Liver (tissue), 9 donors: ENCODE measurements around the gene PAGE3. TPM values are rescaled to one million over a fixed set of nuclear protein-coding genes. Genes with fewer than 3 reads are reported as not detected.

Experiments used
- DNase-seq: peaks from one replicate; pipeline ENCODE4 v3.0.0-alpha.2; 2017; ENCODE audit warnings: low spot score
- H3K27ac ChIP-seq, 2 donors: one replicate each; pipeline ENCODE4 v1.7.0; 2013; ENCODE audit warnings: inconsistent platforms in 2 of 2, low read length in 2 of 2, control low read depth in 1 of 2, low read depth in 1 of 2, mild to moderate bottlenecking in 1 of 2
- H3K27me3 ChIP-seq, 4 donors: one replicate each; pipeline versions ENCODE4 v1.6.1 to v1.7.0; 2013; ENCODE audit warnings: low read length in 3 of 4, inconsistent platforms in 1 of 4, mild to moderate bottlenecking in 1 of 4, moderate library complexity in 1 of 4; ENCODE audit not compliant: control insufficient read depth in 4 of 4, insufficient read depth in 4 of 4
- H3K36me3 ChIP-seq, 4 donors: one replicate each; pipeline versions ENCODE4 v1.6.1 to v1.7.0; 2013; ENCODE audit warnings: low read length in 3 of 4, mild to moderate bottlenecking in 3 of 4, low read depth in 1 of 4, moderate library complexity in 1 of 4; ENCODE audit not compliant: control insufficient read depth in 4 of 4, insufficient read depth in 3 of 4
- H3K4me1 ChIP-seq, 4 donors: one replicate each; pipeline versions ENCODE4 v1.6.1 to v1.7.0; 2013; ENCODE audit warnings: low read length in 3 of 4, mild to moderate bottlenecking in 3 of 4, moderate library complexity in 1 of 4; ENCODE audit not compliant: control insufficient read depth in 4 of 4, insufficient read depth in 4 of 4
- H3K4me3 ChIP-seq, 3 donors: one replicate each; pipeline versions ENCODE4 v1.6.1 to v1.7.0; 2013; ENCODE audit warnings: low read length in 3 of 3, control low read depth in 1 of 3, low read depth in 1 of 3, mild to moderate bottlenecking in 1 of 3
- H3K9ac ChIP-seq, 2 donors: one replicate each; pipeline ENCODE4 v1.7.0; 2013; ENCODE audit warnings: low read length in 2 of 2, mild to moderate bottlenecking in 2 of 2, moderate library complexity in 2 of 2, control low read depth in 1 of 2, low read depth in 1 of 2
- H3K9me3 ChIP-seq, 4 donors: one replicate each; pipeline versions ENCODE4 v1.6.1 to v1.7.0; 2013; ENCODE audit warnings: low read length in 3 of 4; ENCODE audit not compliant: control insufficient read depth in 4 of 4
- ATF3 ChIP-seq: IDR thresholded peaks from 2 replicates; pipeline ENCODE4 v1.6.1; 2016; ENCODE audit warnings: antibody characterized with exemption
- CTCF ChIP-seq: fragments of 150-350 bp; IDR thresholded peaks from 2 replicates; pipeline ENCODE4 v1.5.1; 2017; ENCODE audit warnings: improper control_type of control experiment, low read depth, low read length; ENCODE audit not compliant: missing input control
- EGR1 ChIP-seq, 2 donors: IDR thresholded peaks; 2 replicates each; pipeline ENCODE4 v1.6.1; 2016 to 2018; ENCODE audit warnings: antibody characterized with exemption in 2 of 2, low read depth in 2 of 2
- FOXA1 ChIP-seq: IDR thresholded peaks from 2 replicates; pipeline ENCODE4 v1.6.1; 2016; ENCODE audit warnings: antibody characterized with exemption
- FOXA2 ChIP-seq: IDR thresholded peaks from 2 replicates; pipeline ENCODE4 v1.6.1; 2016; ENCODE audit warnings: antibody characterized with exemption
- GABPA ChIP-seq, 2 donors: IDR thresholded peaks in 1 of 2; conservative IDR thresholded peaks in 1 of 2; 2 replicates each; pipeline ENCODE4 v1.6.1; 2016; ENCODE audit warnings: antibody characterized with exemption in 2 of 2, mild to moderate bottlenecking in 1 of 2, moderate library complexity in 1 of 2
- HNF4A ChIP-seq, 2 donors: conservative IDR thresholded peaks; 2 replicates each; pipeline ENCODE4 v1.6.1; 2016; ENCODE audit warnings: antibody characterized with exemption in 2 of 2, mild to moderate bottlenecking in 2 of 2
- HNF4G ChIP-seq: IDR thresholded peaks from 2 replicates; pipeline ENCODE4 v1.6.1; 2016; ENCODE audit warnings: antibody characterized with exemption
- JUND ChIP-seq, 2 donors: IDR thresholded peaks; 2 replicates each; pipeline ENCODE4 v1.6.1; 2016; ENCODE audit warnings: antibody characterized with exemption in 2 of 2
- MAX ChIP-seq: IDR thresholded peaks from 2 replicates; pipeline ENCODE4 v1.6.1; 2016; ENCODE audit warnings: antibody characterized with exemption
- NR2F2 ChIP-seq: IDR thresholded peaks from 2 replicates; pipeline ENCODE4 v1.6.1; 2016; ENCODE audit warnings: antibody characterized with exemption
- RAD21 ChIP-seq, 2 donors: IDR thresholded peaks; 2 replicates each; pipeline ENCODE4 v1.6.1; 2016; ENCODE audit warnings: antibody characterized with exemption in 2 of 2, mild to moderate bottlenecking in 2 of 2
- REST ChIP-seq: IDR thresholded peaks from 2 replicates; pipeline ENCODE4 v1.6.1; 2016; ENCODE audit warnings: antibody characterized with exemption, mild to moderate bottlenecking
- RXRA ChIP-seq, 2 donors: IDR thresholded peaks; 2 replicates each; pipeline ENCODE4 v1.6.1; 2017 to 2018; ENCODE audit warnings: antibody characterized with exemption in 2 of 2, mild to moderate bottlenecking in 1 of 2
- SP1 ChIP-seq: IDR thresholded peaks from 2 replicates; pipeline ENCODE4 v1.6.1; 2018; ENCODE audit warnings: antibody characterized with exemption, mild to moderate bottlenecking
- TAF1 ChIP-seq: conservative IDR thresholded peaks from 2 replicates; pipeline ENCODE4 v1.6.1; 2016; ENCODE audit warnings: antibody characterized with exemption, mild to moderate bottlenecking
- YY1 ChIP-seq: IDR thresholded peaks from 2 replicates; pipeline ENCODE4 v1.6.1; 2016; ENCODE audit warnings: antibody characterized with exemption, mild to moderate bottlenecking
- ZBTB33 ChIP-seq: IDR thresholded peaks from 2 replicates; pipeline ENCODE4 v1.6.1; 2016; ENCODE audit warnings: antibody characterized with exemption
- WGBS: extraction: QIAGEN DNeasy Blood & Tissue Kit; methylation state at CpG from one replicate; pipeline ENCODE4 v1.1.7; 2013; 5-methylcytosine and 5-hydroxymethylcytosine counted together
- polyA plus RNA-seq, 2 donors: library from polyadenylated mRNA; stranded (reverse) in 1 of 2; unstranded in 1 of 2; fragments of 200-250 nt in 1 of 2; fragments of >200 nt in 1 of 2; fragmentation: Nextera tagmentation in 1 of 2; extraction: Ambion mirVana in 1 of 2; gene quantifications; one replicate each; pipeline versions ENCODE4 v1.2.1 to v1.2.3, GENCODE V29; 2013 to 2015
- total RNA-seq, 2 donors: library from RNA; depleted of rRNA; stranded (reverse); fragments of >200 nt; gene quantifications; one replicate each; pipeline ENCODE4 v1.2.3, GENCODE V29; 2014
- donor health status: healthy.
- donor health status: healthy.
- donor health status: healthy.
- donor health status: healthy.
- donor health status: healthy.

Gene PAGE3
- total and polyA plus RNA-seq, 4 donors = not detected

- no peaks in the 10 kb centered on the region for H3K27me3 ChIP-seq
- peak overlapping the region; percentile 44 to 67 (median 63) for H3K4me3 ChIP-seq
- TF ChIP-seq HNF4A (conservative IDR thresholded peaks at IDR 0.05) (peak; percentile 75 to 81), SP1 (peak; percentile 79), CTCF (peak; percentile 35), RXRA (IDR thresholded peaks at IDR 0.05) (peak; percentile 46 to 52), ZBTB33 (no peak), GABPA (IDR thresholded peaks at IDR 0.05 in 1 of 2, conservative IDR thresholded peaks at IDR 0.05 in 1 of 2) (peak in 1 of 2 donors; percentile 38), EGR1 (IDR thresholded peaks at IDR 0.05; ENCODE audit: low read depth in 2 of 2) (no peak), ATF3 (no peak), JUND (IDR thresholded peaks at IDR 0.05) (peak in 1 of 2 donors; percentile 39), TAF1 (no peak), FOXA1 (no peak), REST (peak; percentile 82), MAX (no peak), NR2F2 (peak; percentile 59), HNF4G (peak; percentile 49), RAD21 (IDR thresholded peaks at IDR 0.05) (peak; percentile 63 to 71), YY1 (peak; percentile 39), FOXA2 (no peak)
- 35% methylated on average over 13 of the region's 13 CpGs for WGBS
- H3K9me3 ChIP-seq = no peaks in the 10 kb centered on the region
- H3K9ac ChIP-seq = no peak overlapping the region
- peak overlapping the region; percentile 56 to 69 for H3K27ac ChIP-seq
- H3K36me3 ChIP-seq = no peaks in the 10 kb centered on the region
- H3K4me1 ChIP-seq = peaks cover 0 to 6% (median 3%) of the 10 kb centered on the region in 4 donors
- no peak for DNase-seq
Observed at GRCh38 chrX:55210931-55211677, 53.6 kb downstream of the PAGE3 start.

Other genes with a start within 250 kb of the PAGE3 start
- gene ALAS2, start 233.9 kb downstream of the PAGE3 start, total RNA-seq = 1,000 to 10,000 TPM in 1 of 2 donors, not detected in 1; 1,807 TPM
- under 1 TPM in 1 of 2 donors, not detected in 1; 0.21 TPM for gene ALAS2, start 233.9 kb downstream of the PAGE3 start, polyA plus RNA-seq
- under 1 TPM in 1 of 2 donors, not detected in 1; 0.28 TPM for gene PAGE2B, start 189.9 kb downstream of the PAGE3 start, total RNA-seq
- gene PAGE2B, start 189.9 kb downstream of the PAGE3 start, polyA plus RNA-seq = not detected
- gene PAGE2, start 175.9 kb downstream of the PAGE3 start, total RNA-seq = not detected
- gene PAGE2, start 175.9 kb downstream of the PAGE3 start, polyA plus RNA-seq = not detected
- not detected for gene PAGE5, start 44.6 kb downstream of the PAGE3 start, total RNA-seq
- under 1 TPM; 0.24 to 0.65 TPM for gene PAGE5, start 44.6 kb downstream of the PAGE3 start, polyA plus RNA-seq
- 10 to 100 TPM; 11.8 to 18.0 TPM for gene MAGEH1, start 187.2 kb upstream of the PAGE3 start, total RNA-seq
- gene MAGEH1, start 187.2 kb upstream of the PAGE3 start, polyA plus RNA-seq = 10 to 100 TPM in 1 of 2 donors, 1 to 10 TPM in 1; 6.0 to 11.0 TPM
- 1 to 10 TPM in 1 of 2 donors, under 1 TPM in 1; 0.33 to 6.7 TPM for gene USP51, start 224.9 kb upstream of the PAGE3 start, total RNA-seq
- under 1 TPM; 0.19 to 0.29 TPM for gene USP51, start 224.9 kb upstream of the PAGE3 start, polyA plus RNA-seq